Panc1 (cell line): ENCODE measurements around the gene ZNF43. TPM values are rescaled to one million over a fixed set of nuclear protein-coding genes. Genes with fewer than 3 reads are reported as not detected.
"Not testable (repeated sequence)": the region's sequence is repeated elsewhere in the genome, so short reads cannot be mapped to it uniquely, and the experiment has no call there.

Experiments
- ATAC-seq: fragments of 200-7000 bp; cut with Tn5 transposase; 2 replicates; pipeline ENCODE4 v1.9.1; 2020; ENCODE audit warnings: mild to moderate bottlenecking, moderate library complexity
- BruUV-seq: library from RNA; stranded (reverse); fragments of 400-500 nt; replicated peaks from 2 replicates; lab custom pipeline; 2021; lab: Mats Ljungman, UMichigan
- CTCF ChIA-PET: fragments of 300-600 bp; sonication (Branson Sonifier 250); formaldehyde crosslinking; loops from one replicate; lab custom pipeline; 2022; ENCODE audit warnings: antibody characterized with exemption; lab: Charles Lee
- POLR2A ChIA-PET: fragments of 300-600 bp; sonication (Branson Sonifier 250); formaldehyde crosslinking; loops from one replicate; lab custom pipeline; 2022; ENCODE audit warnings: antibody characterized with exemption; lab: Charles Lee
- DNase-seq: peaks from one replicate; pipeline ENCODE4 v3.0.0-alpha.2; 2010; ENCODE audit warnings: low read depth, low spot score
- H3K27ac ChIP-seq: 2 replicates; pipeline ENCODE4 v1.5.1; 2011; ENCODE audit warnings: mild to moderate bottlenecking, low read length, inconsistent platforms
- H3K27me3 ChIP-seq: fragments of 200-500 bp; sonication (Bioruptor generic); 2 replicates; pipeline ENCODE4 v1.6.0; 2014; ENCODE audit warnings: low read length, inconsistent platforms; ENCODE audit not compliant: control insufficient read depth, insufficient read depth
- H3K36me3 ChIP-seq: fragments of 200-500 bp; sonication (Bioruptor generic); 2 replicates; pipeline ENCODE4 v1.5.1; 2014; ENCODE audit warnings: inconsistent platforms, mild to moderate bottlenecking, low read length, moderate library complexity; ENCODE audit not compliant: control insufficient read depth, insufficient read depth
- H3K4me1 ChIP-seq: 2 replicates; pipeline ENCODE4 v1.5.1; 2011; ENCODE audit warnings: inconsistent platforms, mild to moderate bottlenecking, low read length, moderate library complexity; ENCODE audit not compliant: control insufficient read depth, insufficient read depth
- H3K4me3 ChIP-seq, 2 experiments: 2 replicates each; pipeline ENCODE4 v1.5.1; 2011 to 2012; ENCODE audit warnings: low read depth in 2 of 2, low read length in 2 of 2, mild to moderate bottlenecking in 2 of 2, inconsistent platforms in 1 of 2, moderate library complexity in 1 of 2
- H3K9me3 ChIP-seq: fragments of 200-500 bp; sonication (Bioruptor generic); 2 replicates; pipeline ENCODE4 v1.5.1; 2014; ENCODE audit warnings: low read depth, mild to moderate bottlenecking, inconsistent platforms, low read length, moderate library complexity; ENCODE audit not compliant: control insufficient read depth, insufficient read depth
- POLR2AphosphoS5 ChIP-seq: IDR thresholded peaks from 2 replicates; pipeline ENCODE4 v1.6.1; 2012; ENCODE audit warnings: mild to moderate bottlenecking, low read depth, low read length, moderate library complexity
- SIN3A ChIP-seq: IDR thresholded peaks from 2 replicates; pipeline ENCODE4 v1.6.1; 2012; ENCODE audit warnings: low read depth, mild to moderate bottlenecking, low read length, moderate library complexity, borderline replicate concordance; ENCODE audit not compliant: insufficient read depth
- TCF7L2 ChIP-seq: IDR thresholded peaks from 2 replicates; pipeline ENCODE4 v1.6.1; 2011; ENCODE audit warnings: mild to moderate bottlenecking, low read depth, low read length, inconsistent platforms
- in situ Hi-C: cut with HindIII; loops from 2 replicates; pipeline ENCODE4 v1.10.0; 2016; ENCODE audit warnings: low sequenced_read_pairs, low pct_unique_long_range_greater_than_20kb
- intact Hi-C: fragments of 100-400 bp; cut with micrococcal nuclease; formaldehyde crosslinking; loops from one replicate; pipeline ENCODE4 v1.10.0; 2022; ENCODE audit not compliant: unreplicated experiment
- total RNA-seq: library from RNA; stranded (reverse); gene quantifications from one replicate; pipeline ENCODE4 v1.2.1, GENCODE V29; 2021; ENCODE audit not compliant: unreplicated experiment
- TF ChIP-seq, protein P1 (sequence below): fragments of 450-650 bp; IDR thresholded peaks from 2 replicates; pipeline ENCODE4 v1.5.1; 2017; ENCODE audit warnings: mild to moderate bottlenecking
- TF ChIP-seq, protein P2 (sequence below), 2 experiments: IDR thresholded peaks; 2 replicates each; pipeline ENCODE4 v1.6.1; 2011 to 2012; ENCODE audit warnings: low read depth in 2 of 2, control low read depth in 1 of 2, low read length in 1 of 2, mild to moderate bottlenecking in 1 of 2, moderate library complexity in 1 of 2; ENCODE audit not compliant: insufficient read depth in 1 of 2

The ZNF43 gene
- total RNA-seq, 1 experiment from 2014 or later, result 27.7 TPM

DNA sequence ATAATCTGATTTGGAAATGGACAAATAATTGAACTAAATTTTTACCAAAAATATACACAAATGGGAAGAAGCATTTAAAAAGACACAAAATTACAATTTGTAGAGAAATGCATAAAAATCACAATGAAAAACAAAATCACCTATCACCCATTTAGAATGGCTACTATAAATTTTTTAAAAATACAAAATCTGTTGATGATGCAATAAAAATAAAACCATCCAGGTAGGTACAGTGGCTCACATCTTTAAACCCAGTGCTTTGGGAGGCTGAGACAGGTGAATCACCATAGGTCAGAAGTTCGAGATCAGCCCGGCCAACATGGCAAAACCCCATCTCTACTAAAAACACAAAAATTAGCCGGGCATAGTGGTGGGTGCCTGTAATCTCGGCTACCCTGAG lies 23.5 kb downstream of the ZNF43 start:
- in situ Hi-C loops (no loop called here), intact Hi-C loops (no loop called here)
- Histone ChIP-seq H3K9me3 (peaks cover 58% of the 10 kb centered on the region; the same call in 1 of the 2 replicates), H3K4me1 (no peaks in the 10 kb centered on the region), H3K27me3 (no peaks in the 10 kb centered on the region), H3K36me3 (peaks cover 9% of the 10 kb centered on the region; the same call in 1 of the 2 replicates), H3K4me3 (no peak overlapping the region), H3K27ac (no peak overlapping the region)
- no peak for ATAC-seq
- CTCF ChIA-PET, result no interaction called here
- BruUV-seq, result no TSS peak
- POLR2A ChIA-PET, result no interaction called here
- TF ChIP-seq TCF7L2, result no peak
- TF ChIP-seq, protein P1, sequence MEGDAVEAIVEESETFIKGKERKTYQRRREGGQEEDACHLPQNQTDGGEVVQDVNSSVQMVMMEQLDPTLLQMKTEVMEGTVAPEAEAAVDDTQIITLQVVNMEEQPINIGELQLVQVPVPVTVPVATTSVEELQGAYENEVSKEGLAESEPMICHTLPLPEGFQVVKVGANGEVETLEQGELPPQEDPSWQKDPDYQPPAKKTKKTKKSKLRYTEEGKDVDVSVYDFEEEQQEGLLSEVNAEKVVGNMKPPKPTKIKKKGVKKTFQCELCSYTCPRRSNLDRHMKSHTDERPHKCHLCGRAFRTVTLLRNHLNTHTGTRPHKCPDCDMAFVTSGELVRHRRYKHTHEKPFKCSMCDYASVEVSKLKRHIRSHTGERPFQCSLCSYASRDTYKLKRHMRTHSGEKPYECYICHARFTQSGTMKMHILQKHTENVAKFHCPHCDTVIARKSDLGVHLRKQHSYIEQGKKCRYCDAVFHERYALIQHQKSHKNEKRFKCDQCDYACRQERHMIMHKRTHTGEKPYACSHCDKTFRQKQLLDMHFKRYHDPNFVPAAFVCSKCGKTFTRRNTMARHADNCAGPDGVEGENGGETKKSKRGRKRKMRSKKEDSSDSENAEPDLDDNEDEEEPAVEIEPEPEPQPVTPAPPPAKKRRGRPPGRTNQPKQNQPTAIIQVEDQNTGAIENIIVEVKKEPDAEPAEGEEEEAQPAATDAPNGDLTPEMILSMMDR, result no peak
- TF ChIP-seq SIN3A, result no peak
- TF ChIP-seq, protein P2, sequence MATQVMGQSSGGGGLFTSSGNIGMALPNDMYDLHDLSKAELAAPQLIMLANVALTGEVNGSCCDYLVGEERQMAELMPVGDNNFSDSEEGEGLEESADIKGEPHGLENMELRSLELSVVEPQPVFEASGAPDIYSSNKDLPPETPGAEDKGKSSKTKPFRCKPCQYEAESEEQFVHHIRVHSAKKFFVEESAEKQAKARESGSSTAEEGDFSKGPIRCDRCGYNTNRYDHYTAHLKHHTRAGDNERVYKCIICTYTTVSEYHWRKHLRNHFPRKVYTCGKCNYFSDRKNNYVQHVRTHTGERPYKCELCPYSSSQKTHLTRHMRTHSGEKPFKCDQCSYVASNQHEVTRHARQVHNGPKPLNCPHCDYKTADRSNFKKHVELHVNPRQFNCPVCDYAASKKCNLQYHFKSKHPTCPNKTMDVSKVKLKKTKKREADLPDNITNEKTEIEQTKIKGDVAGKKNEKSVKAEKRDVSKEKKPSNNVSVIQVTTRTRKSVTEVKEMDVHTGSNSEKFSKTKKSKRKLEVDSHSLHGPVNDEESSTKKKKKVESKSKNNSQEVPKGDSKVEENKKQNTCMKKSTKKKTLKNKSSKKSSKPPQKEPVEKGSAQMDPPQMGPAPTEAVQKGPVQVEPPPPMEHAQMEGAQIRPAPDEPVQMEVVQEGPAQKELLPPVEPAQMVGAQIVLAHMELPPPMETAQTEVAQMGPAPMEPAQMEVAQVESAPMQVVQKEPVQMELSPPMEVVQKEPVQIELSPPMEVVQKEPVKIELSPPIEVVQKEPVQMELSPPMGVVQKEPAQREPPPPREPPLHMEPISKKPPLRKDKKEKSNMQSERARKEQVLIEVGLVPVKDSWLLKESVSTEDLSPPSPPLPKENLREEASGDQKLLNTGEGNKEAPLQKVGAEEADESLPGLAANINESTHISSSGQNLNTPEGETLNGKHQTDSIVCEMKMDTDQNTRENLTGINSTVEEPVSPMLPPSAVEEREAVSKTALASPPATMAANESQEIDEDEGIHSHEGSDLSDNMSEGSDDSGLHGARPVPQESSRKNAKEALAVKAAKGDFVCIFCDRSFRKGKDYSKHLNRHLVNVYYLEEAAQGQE (IDR thresholded peaks at IDR 0.05; ENCODE audit: insufficient read depth in 1 of 2, low read depth in 2 of 2, low read length in 1 of 2), result no peak
- TF ChIP-seq POLR2AphosphoS5, result no peak
- no peak for DNase-seq

DNA sequence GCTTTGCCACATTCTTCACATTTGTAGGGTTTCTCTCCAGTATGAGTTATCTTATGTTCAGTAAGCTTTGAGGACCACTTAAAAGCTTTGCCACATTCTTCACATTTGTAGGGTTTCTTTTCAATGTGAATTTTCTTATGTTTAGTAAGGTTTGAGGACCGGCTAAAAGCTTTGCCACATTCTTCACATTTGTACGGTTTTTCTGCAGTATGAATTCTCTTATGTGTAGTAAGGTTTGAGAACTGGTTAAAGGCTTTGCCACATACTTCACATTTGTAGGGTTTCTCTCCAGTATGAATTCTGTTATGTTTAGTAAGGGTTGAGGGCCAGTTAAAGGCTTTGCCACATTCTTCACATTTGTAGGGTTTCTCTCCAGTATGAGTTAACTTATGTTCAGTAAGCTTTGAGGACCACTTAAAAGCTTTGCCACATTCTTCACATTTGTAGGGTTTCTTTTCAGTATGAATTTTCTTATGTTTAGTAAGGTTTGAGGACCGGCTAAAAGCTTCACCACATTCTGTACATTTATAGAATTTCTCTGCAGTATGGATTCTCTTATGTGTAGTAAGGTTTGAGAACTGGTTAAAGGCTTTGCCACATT lies 27.5 kb downstream of the ZNF43 start:
- intact Hi-C loops, ATAC-seq, DNase-seq, in situ Hi-C loops, POLR2A ChIA-PET, H3K27me3 ChIP-seq, H3K4me3 ChIP-seq, H3K4me1 ChIP-seq, CTCF ChIA-PET, H3K27ac ChIP-seq, BruUV-seq, H3K36me3 ChIP-seq: not testable (repeated sequence)
- peaks cover 60% of the 10 kb centered on the region for H3K9me3 ChIP-seq

DNA sequence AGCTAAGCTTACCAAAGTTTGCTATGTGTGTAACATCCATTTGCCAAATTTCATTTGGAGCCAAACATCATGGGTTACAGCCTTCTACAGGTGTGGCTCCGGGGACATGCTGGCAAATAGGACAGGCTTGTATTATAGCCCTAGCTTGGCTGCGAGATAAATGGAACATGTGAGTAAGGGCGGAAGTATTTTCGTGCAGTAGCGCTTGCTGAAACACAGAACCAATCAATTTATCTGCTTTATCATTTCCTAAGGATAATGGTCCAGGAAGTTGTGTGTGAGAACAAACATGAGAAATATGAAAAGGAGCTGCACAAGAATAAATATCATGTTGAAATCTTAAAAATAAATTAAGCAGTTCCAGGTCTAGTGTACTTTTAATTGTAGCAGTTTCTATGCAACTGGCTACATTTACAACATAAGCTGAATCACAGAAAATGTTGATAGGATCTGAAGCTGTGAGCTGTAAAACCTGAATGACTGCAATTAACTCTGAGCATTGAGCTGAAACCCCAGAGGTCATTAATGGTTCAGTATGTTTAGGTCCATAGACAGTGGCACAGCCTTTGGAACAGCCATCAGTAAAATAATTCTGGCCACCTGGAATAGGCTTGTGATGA lies 46.4 kb downstream of the ZNF43 start:
- ChIA-PET POLR2A (no interaction called here), CTCF (no interaction called here)
- DNase-seq, result no peak
- ATAC-seq, result no peak
- Histone ChIP-seq H3K4me1 (no peaks in the 10 kb centered on the region), H3K4me3 (no peak overlapping the region), H3K9me3 (no peaks in the 10 kb centered on the region; the same call in 1 of the 2 replicates), H3K27me3 (no peaks in the 10 kb centered on the region), H3K27ac (no peak overlapping the region), H3K36me3 (no peaks in the 10 kb centered on the region)
- TF ChIP-seq TCF7L2 (no peak), POLR2AphosphoS5 (no peak), SIN3A (no peak)
- TF ChIP-seq, protein P1, result no peak
- TF ChIP-seq, protein P2 (IDR thresholded peaks at IDR 0.05; ENCODE audit: insufficient read depth in 1 of 2, low read depth in 2 of 2, low read length in 1 of 2), result no peak
- intact Hi-C loops, result no loop called here
- BruUV-seq, result no TSS peak
- in situ Hi-C loops, result no loop called here
